Stimulated activated memory B cell treated with anti-CD40 and anti-IgM and Interleukin-4, amounts not matched to agents 10 μg/mL and 1 μg/mL and 100 μg/mL, for 72 hours (primary cell): ENCODE results near the gene KLF18.

Source experiments
- ATAC-seq: fragments of 150-1000 bp; cut with Tn5 transposase; 2 replicates; pipeline ENCODE4 v1.10.0; 2021
- H3K27ac Mint-ChIP-seq: one replicate; pipeline ENCODE4 v1.8.0; 2022; ENCODE audit warnings: mild to moderate bottlenecking, mixed read lengths
- H3K27me3 Mint-ChIP-seq: one replicate; pipeline ENCODE4 v1.8.0; 2022; ENCODE audit warnings: mixed read lengths
- H3K36me3 Mint-ChIP-seq: one replicate; pipeline ENCODE4 v1.8.0; 2022; ENCODE audit warnings: mixed read lengths
- H3K4me1 Mint-ChIP-seq: one replicate; pipeline ENCODE4 v1.8.0; 2022; ENCODE audit warnings: mixed read lengths
- H3K4me3 Mint-ChIP-seq: one replicate; pipeline ENCODE4 v1.8.0; 2022; ENCODE audit warnings: mild to moderate bottlenecking, moderate library complexity, mixed read lengths
- H3K9me3 Mint-ChIP-seq: one replicate; pipeline ENCODE4 v1.8.0; 2022; ENCODE audit warnings: mixed read lengths

The KLF18 gene

GRCh38 chr1:44108241-44108640, 33.2 kb downstream of the KLF18 start:
- Mint-ChIP-seq H3K4me1 (no peaks in the 10 kb centered on the region), H3K27ac (no peak overlapping the region), H3K27me3 (peaks cover 28% of the 10 kb centered on the region), H3K36me3 (no peaks in the 10 kb centered on the region), H3K9me3 (no peaks in the 10 kb centered on the region), H3K4me3 (no peak overlapping the region)
- ATAC-seq = no peak

GRCh38 chr1:44105810-44106209, 35.6 kb downstream of the KLF18 start:
- peaks cover 28% of the 10 kb centered on the region for H3K27me3 Mint-ChIP-seq
- H3K27ac Mint-ChIP-seq = no peak overlapping the region
- H3K4me3 Mint-ChIP-seq = no peak overlapping the region

GRCh38 chr1:44103270-44104131, 37.9 kb downstream of the KLF18 start:
- Mint-ChIP-seq H3K36me3 (no peaks in the 10 kb centered on the region), H3K27me3 (peaks cover 37% of the 10 kb centered on the region), H3K27ac (no peak overlapping the region), H3K9me3 (no peaks in the 10 kb centered on the region), H3K4me3 (no peak overlapping the region), H3K4me1 (no peaks in the 10 kb centered on the region)
- no peak for ATAC-seq

More at GRCh38 chr1:44105810-44106209, 35.6 kb downstream of the KLF18 start:
- Mint-ChIP-seq H3K4me1 (no peaks in the 10 kb centered on the region), H3K9me3 (no peaks in the 10 kb centered on the region), H3K36me3 (no peaks in the 10 kb centered on the region)
- ATAC-seq = no peak

- no peak overlapping the region for H3K27ac Mint-ChIP-seq
Observed at GRCh38 chr1:44101328-44101727, 40.1 kb downstream of the KLF18 start.

GRCh38 chr1:44100183-44100868, 41.1 kb downstream of the KLF18 start:
- H3K4me1 Mint-ChIP-seq = no peaks in the 10 kb centered on the region
- H3K4me3 Mint-ChIP-seq = no peak overlapping the region
- H3K36me3 Mint-ChIP-seq = no peaks in the 10 kb centered on the region
- no peak overlapping the region for H3K27ac Mint-ChIP-seq
- H3K27me3 Mint-ChIP-seq = peaks cover 20% of the 10 kb centered on the region
- ATAC-seq = no peak
- no peaks in the 10 kb centered on the region for H3K9me3 Mint-ChIP-seq

More at GRCh38 chr1:44101328-44101727, 40.1 kb downstream of the KLF18 start:
- Mint-ChIP-seq H3K4me3 (no peak overlapping the region), H3K36me3 (no peaks in the 10 kb centered on the region), H3K9me3 (no peaks in the 10 kb centered on the region), H3K4me1 (no peaks in the 10 kb centered on the region), H3K27me3 (peaks cover 30% of the 10 kb centered on the region)
- no peak for ATAC-seq

GRCh38 chr1:44094047-44094446, 47.4 kb downstream of the KLF18 start:
- no peaks in the 10 kb centered on the region for H3K9me3 Mint-ChIP-seq
- no peak overlapping the region for H3K27ac Mint-ChIP-seq
- H3K4me3 Mint-ChIP-seq = no peak overlapping the region

GRCh38 chr1:44090429-44091252, 50.8 kb downstream of the KLF18 start:
- Mint-ChIP-seq H3K9me3 (no peaks in the 10 kb centered on the region), H3K4me3 (no peak overlapping the region), H3K27me3 (peaks cover 32% of the 10 kb centered on the region), H3K36me3 (no peaks in the 10 kb centered on the region), H3K4me1 (no peaks in the 10 kb centered on the region), H3K27ac (no peak overlapping the region)
- ATAC-seq = no peak

More at GRCh38 chr1:44094047-44094446, 47.4 kb downstream of the KLF18 start:
- Mint-ChIP-seq H3K27me3 (peaks cover 17% of the 10 kb centered on the region), H3K36me3 (no peaks in the 10 kb centered on the region), H3K4me1 (no peaks in the 10 kb centered on the region)
- no peak for ATAC-seq

GRCh38 chr1:44089371-44090048, 51.9 kb downstream of the KLF18 start:
- Mint-ChIP-seq H3K4me3 (no peak overlapping the region), H3K4me1 (no peaks in the 10 kb centered on the region), H3K36me3 (no peaks in the 10 kb centered on the region), H3K27me3 (peaks cover 41% of the 10 kb centered on the region), H3K27ac (no peak overlapping the region), H3K9me3 (no peaks in the 10 kb centered on the region)
- no peak for ATAC-seq
